Measurements from ENCODE around the gene PPAN.

DNA sequence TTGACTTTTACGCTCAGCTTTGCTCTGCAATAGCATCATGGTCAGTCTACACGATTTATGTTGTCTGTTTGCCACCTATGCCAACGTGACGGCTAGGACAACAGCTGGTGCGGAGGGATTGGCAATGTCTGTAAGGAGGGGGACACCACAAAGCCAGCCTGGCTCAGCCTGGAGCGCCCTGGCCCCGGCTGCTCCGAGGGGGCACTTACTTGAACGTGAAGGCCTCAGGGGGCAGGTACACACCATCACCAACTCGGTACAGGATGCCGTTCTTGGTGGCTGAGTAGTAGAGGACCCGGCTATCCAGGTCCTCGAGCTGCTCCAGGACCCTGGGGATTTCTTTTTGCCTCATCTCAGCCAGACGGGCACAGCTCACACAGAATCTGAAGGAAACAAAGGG, 40.0 kb downstream of the PPAN start:
- TF ChIP-seq, protein P1, sequence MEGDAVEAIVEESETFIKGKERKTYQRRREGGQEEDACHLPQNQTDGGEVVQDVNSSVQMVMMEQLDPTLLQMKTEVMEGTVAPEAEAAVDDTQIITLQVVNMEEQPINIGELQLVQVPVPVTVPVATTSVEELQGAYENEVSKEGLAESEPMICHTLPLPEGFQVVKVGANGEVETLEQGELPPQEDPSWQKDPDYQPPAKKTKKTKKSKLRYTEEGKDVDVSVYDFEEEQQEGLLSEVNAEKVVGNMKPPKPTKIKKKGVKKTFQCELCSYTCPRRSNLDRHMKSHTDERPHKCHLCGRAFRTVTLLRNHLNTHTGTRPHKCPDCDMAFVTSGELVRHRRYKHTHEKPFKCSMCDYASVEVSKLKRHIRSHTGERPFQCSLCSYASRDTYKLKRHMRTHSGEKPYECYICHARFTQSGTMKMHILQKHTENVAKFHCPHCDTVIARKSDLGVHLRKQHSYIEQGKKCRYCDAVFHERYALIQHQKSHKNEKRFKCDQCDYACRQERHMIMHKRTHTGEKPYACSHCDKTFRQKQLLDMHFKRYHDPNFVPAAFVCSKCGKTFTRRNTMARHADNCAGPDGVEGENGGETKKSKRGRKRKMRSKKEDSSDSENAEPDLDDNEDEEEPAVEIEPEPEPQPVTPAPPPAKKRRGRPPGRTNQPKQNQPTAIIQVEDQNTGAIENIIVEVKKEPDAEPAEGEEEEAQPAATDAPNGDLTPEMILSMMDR (IDR thresholded peaks at IDR 0.05), result no peak
- no peak for TF ChIP-seq POLR2A (IDR thresholded peaks at IDR 0.05)

Data from tibial nerve (tissue), 3 donors.